Hepatocyte (in vitro differentiated cells): Measurements from ENCODE around the gene HYAL2. TPM values are rescaled to one million over a fixed set of nuclear protein-coding genes. Genes with fewer than 3 reads are reported as not detected.
A peak's percentile ranks its signal among the peaks of the same experiment; 100 is the strongest.

Experiments used
- DNase-seq: peaks from one replicate; pipeline ENCODE4 v3.0.0-alpha.2; 2016; ENCODE audit warnings: low spot score
- H2AFZ ChIP-seq: fragments of 200-600 bp; sonication (generic); 2 replicates; pipeline ENCODE4 v1.6.0; 2016; ENCODE audit warnings: antibody characterized with exemption, mild to moderate bottlenecking
- H3K27ac ChIP-seq: fragments of 200-600 bp; sonication (generic); 2 replicates; pipeline ENCODE4 v1.5.1; 2016; ENCODE audit warnings: mild to moderate bottlenecking
- H3K27me3 ChIP-seq: fragments of 200-600 bp; sonication (generic); 2 replicates; pipeline ENCODE4 v1.6.1; 2016
- H3K36me3 ChIP-seq: fragments of 200-600 bp; sonication (generic); replicated peaks from 2 replicates; pipeline ENCODE4 v1.5.1; 2016; ENCODE audit warnings: low read depth; ENCODE audit not compliant: insufficient read depth
- H3K4me1 ChIP-seq: fragments of 200-600 bp; sonication (generic); 2 replicates; pipeline ENCODE4 v1.5.1; 2016; ENCODE audit warnings: mild to moderate bottlenecking, moderate library complexity; ENCODE audit not compliant: insufficient read depth
- H3K4me2 ChIP-seq: fragments of 200-600 bp; sonication (generic); 2 replicates; pipeline ENCODE4 v1.6.0; 2016
- H3K4me3 ChIP-seq: fragments of 200-600 bp; sonication (generic); 2 replicates; pipeline ENCODE4 v1.5.1; 2016; ENCODE audit warnings: mild to moderate bottlenecking
- H3K79me2 ChIP-seq: fragments of 200-600 bp; sonication (generic); 2 replicates; pipeline ENCODE4 v1.6.0; 2017; ENCODE audit warnings: mild to moderate bottlenecking
- H3K9me2 ChIP-seq: fragments of 200-600 bp; sonication (generic); replicated peaks from 2 replicates; pipeline ENCODE4 v1.6.0; 2017; ENCODE audit warnings: mild to moderate bottlenecking; ENCODE audit not compliant: insufficient read depth
- H3K9me3 ChIP-seq: fragments of 200-600 bp; sonication (generic); 2 replicates; pipeline ENCODE4 v1.5.1; 2016; ENCODE audit warnings: low read depth, mild to moderate bottlenecking
- H4K20me1 ChIP-seq: fragments of 200-600 bp; sonication (generic); 2 replicates; pipeline ENCODE4 v1.6.0; 2016; ENCODE audit warnings: mild to moderate bottlenecking; ENCODE audit not compliant: insufficient read depth, poor library complexity, severe bottlenecking
- EZH2 ChIP-seq: fragments of 200-600 bp; sonication (generic); IDR thresholded peaks from 2 replicates; pipeline ENCODE4 v1.6.1; 2016; ENCODE audit warnings: antibody characterized with exemption, mild to moderate bottlenecking, borderline replicate concordance
- EZH2phosphoT487 ChIP-seq: fragments of 200-600 bp; sonication (generic); IDR thresholded peaks from one replicate; pipeline ENCODE4 v1.6.1; 2018; ENCODE audit warnings: antibody characterized with exemption, mild to moderate bottlenecking, low read depth, moderate library complexity; ENCODE audit not compliant: unreplicated experiment, severe bottlenecking
- WGBS: methylation state at CpG from one replicate; pipeline ENCODE4 v1.1.6; 2016; ENCODE audit warnings: low lambda C conversion rate; ENCODE audit errors: missing lambda C conversion rate; 5-methylcytosine and 5-hydroxymethylcytosine counted together
- polyA plus RNA-seq: library from polyadenylated mRNA; unstranded; fragments of >200 nt; fragmentation: Nextera tagmentation; extraction: Ambion mirVana; gene quantifications from 2 replicates; pipeline ENCODE4 v1.2.1, GENCODE V29; 2016
- total RNA-seq: library from RNA; depleted of rRNA; stranded (reverse); fragments of >200 nt; gene quantifications from 2 replicates; pipeline ENCODE4 v1.2.3, GENCODE V29; 2014
- TF ChIP-seq, protein P1 (sequence below): fragments of 200-600 bp; sonication (generic); IDR thresholded peaks from 2 replicates; pipeline ENCODE4 v1.5.1; 2016; ENCODE audit warnings: antibody characterized with exemption, mild to moderate bottlenecking; ENCODE audit not compliant: poor library complexity

Gene HYAL2
- total and polyA plus RNA-seq, 2 experiments from 2014 or later = 75.4 to 125 TPM

DNA sequence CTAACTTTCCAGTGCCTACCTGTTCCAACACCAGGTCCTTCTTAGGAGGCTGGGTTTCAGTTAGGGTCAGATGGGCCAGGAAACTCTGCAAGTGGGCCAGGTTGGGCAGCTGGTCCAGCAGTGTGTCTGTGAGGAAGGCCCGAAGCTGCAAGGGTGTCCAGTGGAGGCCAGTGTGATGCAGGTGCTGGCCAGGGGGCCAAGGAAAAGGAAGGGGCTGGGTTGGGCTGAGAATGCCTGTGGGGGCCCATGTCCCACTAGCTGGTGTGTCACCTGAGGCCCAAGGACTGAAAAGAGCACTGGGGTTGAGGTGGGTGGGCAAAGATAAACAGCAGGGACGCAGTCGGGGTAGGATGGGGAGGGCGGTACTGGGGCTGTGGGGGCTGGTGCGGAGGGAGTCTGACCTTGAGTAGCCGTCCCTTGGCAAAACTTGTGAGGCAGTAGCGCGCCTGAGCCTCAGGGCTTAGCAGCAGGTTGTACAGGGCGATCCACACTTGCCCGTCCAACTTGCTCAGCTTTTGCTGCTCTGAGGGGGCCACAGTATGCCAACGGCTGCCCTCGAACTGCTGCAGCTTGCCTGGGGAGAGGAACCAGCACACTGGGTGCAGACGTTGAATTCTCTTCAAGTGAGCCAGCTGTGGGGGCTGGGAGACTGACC is 19.6 kb upstream of the HYAL2 start:
- Histone ChIP-seq H3K4me3 (no peak overlapping the region), H3K27me3 (peaks cover 25% of the 10 kb centered on the region), H3K36me3 (no peaks in the 10 kb centered on the region), H3K27ac (no peak overlapping the region), H3K9me2 (no peaks in the 10 kb centered on the region), H3K79me2 (no peaks in the 10 kb centered on the region), H2AFZ (no peak overlapping the region), H3K9me3 (no peaks in the 10 kb centered on the region), H4K20me1 (no peaks in the 10 kb centered on the region), H3K4me1 (peaks cover 26% of the 10 kb centered on the region), H3K4me2 (no peak overlapping the region)
- DNase-seq = no peak
- TF ChIP-seq EZH2 (no peak), EZH2phosphoT487 (no peak)
- TF ChIP-seq, protein P1, sequence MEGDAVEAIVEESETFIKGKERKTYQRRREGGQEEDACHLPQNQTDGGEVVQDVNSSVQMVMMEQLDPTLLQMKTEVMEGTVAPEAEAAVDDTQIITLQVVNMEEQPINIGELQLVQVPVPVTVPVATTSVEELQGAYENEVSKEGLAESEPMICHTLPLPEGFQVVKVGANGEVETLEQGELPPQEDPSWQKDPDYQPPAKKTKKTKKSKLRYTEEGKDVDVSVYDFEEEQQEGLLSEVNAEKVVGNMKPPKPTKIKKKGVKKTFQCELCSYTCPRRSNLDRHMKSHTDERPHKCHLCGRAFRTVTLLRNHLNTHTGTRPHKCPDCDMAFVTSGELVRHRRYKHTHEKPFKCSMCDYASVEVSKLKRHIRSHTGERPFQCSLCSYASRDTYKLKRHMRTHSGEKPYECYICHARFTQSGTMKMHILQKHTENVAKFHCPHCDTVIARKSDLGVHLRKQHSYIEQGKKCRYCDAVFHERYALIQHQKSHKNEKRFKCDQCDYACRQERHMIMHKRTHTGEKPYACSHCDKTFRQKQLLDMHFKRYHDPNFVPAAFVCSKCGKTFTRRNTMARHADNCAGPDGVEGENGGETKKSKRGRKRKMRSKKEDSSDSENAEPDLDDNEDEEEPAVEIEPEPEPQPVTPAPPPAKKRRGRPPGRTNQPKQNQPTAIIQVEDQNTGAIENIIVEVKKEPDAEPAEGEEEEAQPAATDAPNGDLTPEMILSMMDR = no peak
- WGBS = 90% methylated on average over 10 of the region's 13 CpGs

DNA sequence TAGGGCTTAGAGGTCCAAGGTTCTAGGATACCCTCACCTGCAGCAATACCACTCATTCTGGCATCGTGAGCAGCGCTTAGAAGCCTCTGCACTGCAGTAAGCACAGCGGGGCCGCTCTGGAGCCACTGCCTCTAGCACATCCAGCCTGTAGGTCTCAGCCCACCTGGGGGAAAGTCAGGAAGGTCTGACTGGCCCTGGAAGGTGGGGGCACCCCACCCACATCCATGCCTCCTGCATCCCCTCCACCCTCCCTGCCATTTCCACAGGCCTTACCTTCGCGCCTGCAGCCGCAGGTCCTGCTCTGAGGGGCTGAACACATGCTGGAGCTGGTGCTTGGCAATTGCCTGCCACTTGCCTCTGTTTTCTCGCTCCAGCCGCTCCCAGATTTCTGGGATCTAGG is 19.0 kb upstream of the HYAL2 start:
- H3K4me2 ChIP-seq = no peak overlapping the region
- TF ChIP-seq, protein P1 = no peak
- TF ChIP-seq EZH2phosphoT487 (no peak), EZH2 (no peak)
- DNase-seq = no peak
- H3K27me3 ChIP-seq = peaks cover 25% of the 10 kb centered on the region
- peaks cover 1% of the 10 kb centered on the region for H3K79me2 ChIP-seq
- H3K4me1 ChIP-seq = peaks cover 26% of the 10 kb centered on the region
- no peak overlapping the region for H2AFZ ChIP-seq
- no peak overlapping the region for H3K4me3 ChIP-seq
- 90% methylated on average over 9 of the region's 9 CpGs for WGBS
- H3K27ac ChIP-seq = no peak overlapping the region
- H3K9me3 ChIP-seq = no peaks in the 10 kb centered on the region
- no peaks in the 10 kb centered on the region for H3K36me3 ChIP-seq
- H4K20me1 ChIP-seq = no peaks in the 10 kb centered on the region
- H3K9me2 ChIP-seq = no peaks in the 10 kb centered on the region

DNA sequence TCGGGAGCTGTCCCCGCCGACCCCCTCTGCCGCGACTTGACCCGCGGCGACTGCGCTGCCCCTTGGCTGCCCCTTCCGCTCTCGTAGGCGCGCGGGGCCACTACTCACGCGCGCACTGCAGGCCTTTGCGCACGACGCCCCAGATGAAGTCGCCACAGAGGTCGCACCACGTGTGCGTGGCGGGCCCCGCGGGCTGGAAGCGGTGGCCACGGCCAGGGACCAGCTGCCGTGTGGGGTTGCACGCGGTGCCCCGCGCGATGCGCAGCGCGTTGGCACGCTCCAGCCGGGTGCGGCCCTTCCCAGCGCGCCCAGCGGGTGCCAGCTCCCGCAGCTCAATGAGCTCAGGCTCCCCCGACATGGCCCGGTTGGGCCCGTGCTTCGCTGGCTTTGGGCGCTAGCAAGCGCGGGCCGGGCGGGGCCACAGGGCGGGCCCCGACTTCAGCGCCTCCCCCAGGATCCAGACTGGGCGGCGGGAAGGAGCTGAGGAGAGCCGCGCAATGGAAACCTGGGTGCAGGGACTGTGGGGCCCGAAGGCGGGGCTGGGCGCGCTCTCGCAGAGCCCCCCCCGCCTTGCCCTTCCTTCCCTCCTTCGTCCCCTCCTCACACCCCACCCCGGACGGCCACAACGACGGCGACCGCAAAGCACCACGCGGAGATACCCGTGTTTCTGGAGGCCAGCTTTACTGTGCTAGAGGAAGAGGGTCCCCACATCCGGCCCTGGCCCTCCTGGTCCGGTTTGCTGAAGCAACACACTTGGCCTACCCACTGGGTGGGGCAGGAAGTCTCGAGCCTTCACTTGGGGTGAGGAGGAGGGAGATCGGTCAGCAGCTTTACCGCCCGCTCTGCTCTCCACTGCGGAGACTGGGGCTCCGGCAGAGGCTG is 18.1 kb upstream of the HYAL2 start, which contains the start of gene RASSF1:
Gene RASSF1, minus strand, starts transcription at position 389 of the 882 bp plus-strand sequence. Its CDS starts 31 bp downstream, at position 358.
- TF ChIP-seq EZH2 = peak; percentile 72
- TF ChIP-seq EZH2phosphoT487 = no peak
- Histone ChIP-seq H3K36me3 (no peaks in the 10 kb centered on the region), H2AFZ (peak within 1 kb of the TSS; percentile 40), H3K27me3 (peaks cover 25% of the 10 kb centered on the region), H3K79me2 (peaks cover 10% of the 10 kb centered on the region), H3K4me3 (no peak within 1 kb of the TSS), H3K4me2 (peak within 1 kb of the TSS; percentile 77), H4K20me1 (no peaks in the 10 kb centered on the region), H3K4me1 (peaks cover 30% of the 10 kb centered on the region), H3K9me3 (no peaks in the 10 kb centered on the region), H3K27ac (no peak within 1 kb of the TSS), H3K9me2 (no peaks in the 10 kb centered on the region)
- peak; percentile 41 for DNase-seq
- 15% methylated on average over 65 of the region's 85 CpGs for whole genome bisulfite sequencing

DNA sequence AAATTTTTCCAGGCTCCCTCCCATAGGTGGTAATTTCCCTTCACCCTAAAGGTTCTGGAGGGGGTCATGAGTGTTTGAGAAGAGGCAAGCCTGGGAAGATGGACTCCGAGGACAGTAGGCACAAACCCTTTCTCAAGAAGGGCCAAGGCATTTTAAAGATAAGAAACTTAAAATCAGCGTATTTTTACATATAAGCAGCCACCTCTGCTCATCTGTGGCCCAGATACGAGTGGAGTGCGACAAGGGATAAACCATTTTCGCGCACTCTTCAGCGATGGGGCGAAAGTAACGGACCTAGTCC is 17.6 kb upstream of the HYAL2 start:
- peak overlapping the region; percentile 77 for H3K4me2 ChIP-seq
- no peak for TF ChIP-seq EZH2phosphoT487
- TF ChIP-seq, protein P1 = no peak
- TF ChIP-seq EZH2 = no peak
- peaks cover 16% of the 10 kb centered on the region for H3K79me2 ChIP-seq
- peaks cover 25% of the 10 kb centered on the region for H3K27me3 ChIP-seq
- H4K20me1 ChIP-seq = no peaks in the 10 kb centered on the region
- WGBS = 45% methylated on average over 9 of the region's 9 CpGs
- no peaks in the 10 kb centered on the region for H3K9me2 ChIP-seq
- no peak overlapping the region for H3K27ac ChIP-seq
- no peaks in the 10 kb centered on the region for H3K9me3 ChIP-seq
- H3K4me1 ChIP-seq = peaks cover 31% of the 10 kb centered on the region
- no peak overlapping the region for H2AFZ ChIP-seq
- H3K4me3 ChIP-seq = no peak overlapping the region
- no peak for DNase-seq
- no peaks in the 10 kb centered on the region for H3K36me3 ChIP-seq
